ENCODE data around the gene HNRNPM.

DNA sequence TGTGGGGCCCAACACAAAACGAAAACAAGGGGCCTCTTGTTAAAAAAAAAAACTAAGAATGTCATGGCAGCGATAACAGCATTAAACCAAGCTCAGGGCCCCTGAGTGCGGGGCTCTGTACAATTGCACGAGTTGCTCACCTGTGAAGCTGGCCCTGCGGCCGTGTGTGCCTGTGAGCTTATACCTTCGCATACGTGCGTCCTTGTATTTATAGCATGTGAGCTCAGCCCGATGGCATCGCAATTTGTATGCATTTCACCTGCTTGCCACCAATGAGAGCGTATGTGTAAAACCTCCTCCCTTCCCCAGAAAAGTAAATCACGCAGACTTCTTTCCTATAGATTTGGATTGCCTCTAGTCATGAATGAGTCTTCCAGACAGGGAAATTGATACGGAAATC, 17.1 kb downstream of the HNRNPM start:
- TF ChIP-seq, protein P1, sequence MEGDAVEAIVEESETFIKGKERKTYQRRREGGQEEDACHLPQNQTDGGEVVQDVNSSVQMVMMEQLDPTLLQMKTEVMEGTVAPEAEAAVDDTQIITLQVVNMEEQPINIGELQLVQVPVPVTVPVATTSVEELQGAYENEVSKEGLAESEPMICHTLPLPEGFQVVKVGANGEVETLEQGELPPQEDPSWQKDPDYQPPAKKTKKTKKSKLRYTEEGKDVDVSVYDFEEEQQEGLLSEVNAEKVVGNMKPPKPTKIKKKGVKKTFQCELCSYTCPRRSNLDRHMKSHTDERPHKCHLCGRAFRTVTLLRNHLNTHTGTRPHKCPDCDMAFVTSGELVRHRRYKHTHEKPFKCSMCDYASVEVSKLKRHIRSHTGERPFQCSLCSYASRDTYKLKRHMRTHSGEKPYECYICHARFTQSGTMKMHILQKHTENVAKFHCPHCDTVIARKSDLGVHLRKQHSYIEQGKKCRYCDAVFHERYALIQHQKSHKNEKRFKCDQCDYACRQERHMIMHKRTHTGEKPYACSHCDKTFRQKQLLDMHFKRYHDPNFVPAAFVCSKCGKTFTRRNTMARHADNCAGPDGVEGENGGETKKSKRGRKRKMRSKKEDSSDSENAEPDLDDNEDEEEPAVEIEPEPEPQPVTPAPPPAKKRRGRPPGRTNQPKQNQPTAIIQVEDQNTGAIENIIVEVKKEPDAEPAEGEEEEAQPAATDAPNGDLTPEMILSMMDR (IDR thresholded peaks at IDR 0.05; ENCODE audit: insufficient read depth, low read length): no peak
- TF ChIP-seq GABPA (IDR thresholded peaks at IDR 0.05; ENCODE audit: low read depth): no peak
- TF ChIP-seq POLR2AphosphoS5 (IDR thresholded peaks at IDR 0.05; ENCODE audit: low read depth): no peak
- TF ChIP-seq, protein P2, sequence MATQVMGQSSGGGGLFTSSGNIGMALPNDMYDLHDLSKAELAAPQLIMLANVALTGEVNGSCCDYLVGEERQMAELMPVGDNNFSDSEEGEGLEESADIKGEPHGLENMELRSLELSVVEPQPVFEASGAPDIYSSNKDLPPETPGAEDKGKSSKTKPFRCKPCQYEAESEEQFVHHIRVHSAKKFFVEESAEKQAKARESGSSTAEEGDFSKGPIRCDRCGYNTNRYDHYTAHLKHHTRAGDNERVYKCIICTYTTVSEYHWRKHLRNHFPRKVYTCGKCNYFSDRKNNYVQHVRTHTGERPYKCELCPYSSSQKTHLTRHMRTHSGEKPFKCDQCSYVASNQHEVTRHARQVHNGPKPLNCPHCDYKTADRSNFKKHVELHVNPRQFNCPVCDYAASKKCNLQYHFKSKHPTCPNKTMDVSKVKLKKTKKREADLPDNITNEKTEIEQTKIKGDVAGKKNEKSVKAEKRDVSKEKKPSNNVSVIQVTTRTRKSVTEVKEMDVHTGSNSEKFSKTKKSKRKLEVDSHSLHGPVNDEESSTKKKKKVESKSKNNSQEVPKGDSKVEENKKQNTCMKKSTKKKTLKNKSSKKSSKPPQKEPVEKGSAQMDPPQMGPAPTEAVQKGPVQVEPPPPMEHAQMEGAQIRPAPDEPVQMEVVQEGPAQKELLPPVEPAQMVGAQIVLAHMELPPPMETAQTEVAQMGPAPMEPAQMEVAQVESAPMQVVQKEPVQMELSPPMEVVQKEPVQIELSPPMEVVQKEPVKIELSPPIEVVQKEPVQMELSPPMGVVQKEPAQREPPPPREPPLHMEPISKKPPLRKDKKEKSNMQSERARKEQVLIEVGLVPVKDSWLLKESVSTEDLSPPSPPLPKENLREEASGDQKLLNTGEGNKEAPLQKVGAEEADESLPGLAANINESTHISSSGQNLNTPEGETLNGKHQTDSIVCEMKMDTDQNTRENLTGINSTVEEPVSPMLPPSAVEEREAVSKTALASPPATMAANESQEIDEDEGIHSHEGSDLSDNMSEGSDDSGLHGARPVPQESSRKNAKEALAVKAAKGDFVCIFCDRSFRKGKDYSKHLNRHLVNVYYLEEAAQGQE (IDR thresholded peaks at IDR 0.05; ENCODE audit: insufficient replicate concordance, low read depth): no peak
- TF ChIP-seq SPI1 (IDR thresholded peaks at IDR 0.05; ENCODE audit: borderline replicate concordance, low read depth): no peak

Data from HL-60 (cell line).